Measurements from ENCODE around the gene KRTAP5-5.
"Not testable (repeated sequence)": the region's sequence is repeated elsewhere in the genome, so short reads cannot be mapped to it uniquely, and the experiment has no call there.

The KRTAP5-5 gene

DNA sequence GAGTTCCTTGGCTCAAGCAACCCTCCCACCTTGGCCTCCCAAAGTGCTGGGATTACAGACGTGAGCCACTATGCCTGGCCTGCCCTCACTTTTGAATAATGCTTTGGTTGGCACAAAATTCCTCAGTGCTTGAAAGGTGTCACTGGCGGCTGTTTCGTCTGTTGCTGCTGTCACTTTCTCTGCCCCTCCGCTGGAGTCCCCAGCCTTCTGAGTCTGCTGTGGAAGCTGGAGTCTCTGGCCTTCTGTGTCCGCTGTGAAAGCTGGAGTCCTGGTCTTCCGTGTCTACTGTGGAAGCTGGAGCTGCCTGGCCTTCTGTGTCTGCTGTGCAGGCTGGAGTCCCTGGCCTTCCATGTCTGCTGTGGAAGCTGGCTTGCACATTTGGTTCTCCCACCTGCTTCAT is 39.6 kb upstream of the KRTAP5-5 start:
- WGBS (ENCODE audit: insufficient coverage) = 95% methylated on average over 6 of the region's 6 CpGs
- Histone ChIP-seq H3K36me3 (ENCODE audit: control insufficient read depth in 4 of 4, insufficient read depth in 4 of 4, low read length in 3 of 4) (no peaks in the 10 kb centered on the region), H3K4me3 (ENCODE audit: control insufficient read depth in 1 of 7, extremely low read depth in 1 of 7, insufficient read depth in 4 of 7, low read depth in 2 of 7, low read length in 6 of 7) (no peak overlapping the region), H3K4me1 (ENCODE audit: control extremely low read depth in 1 of 4, control insufficient read depth in 4 of 4, insufficient read depth in 4 of 4, low read length in 3 of 4) (peaks cover 0 to 5% (median 4%) of the 10 kb centered on the region in 4 experiments), H3K27ac (ENCODE audit: insufficient read depth in 1 of 2, low read depth in 1 of 2, low read length in 2 of 2, poor library complexity in 1 of 2, severe bottlenecking in 2 of 2) (no peak overlapping the region), H3K9me3 (ENCODE audit: control extremely low read depth in 1 of 5, control insufficient read depth in 4 of 5, insufficient read depth in 2 of 5, low read depth in 1 of 5, low read length in 4 of 5) (peaks cover 0 to 2% (median 0%) of the 10 kb centered on the region in 5 experiments), H3K27me3 (replicated peaks in 2 of 5; ENCODE audit: control insufficient read depth in 4 of 5, insufficient read depth in 5 of 5, low read length in 4 of 5) (peaks cover 3 to 85% (median 13%) of the 10 kb centered on the region in 5 experiments)
- ChIA-PET CTCF (no interaction called here), POLR2A (no interaction called here)
- no peak for DNase-seq

DNA sequence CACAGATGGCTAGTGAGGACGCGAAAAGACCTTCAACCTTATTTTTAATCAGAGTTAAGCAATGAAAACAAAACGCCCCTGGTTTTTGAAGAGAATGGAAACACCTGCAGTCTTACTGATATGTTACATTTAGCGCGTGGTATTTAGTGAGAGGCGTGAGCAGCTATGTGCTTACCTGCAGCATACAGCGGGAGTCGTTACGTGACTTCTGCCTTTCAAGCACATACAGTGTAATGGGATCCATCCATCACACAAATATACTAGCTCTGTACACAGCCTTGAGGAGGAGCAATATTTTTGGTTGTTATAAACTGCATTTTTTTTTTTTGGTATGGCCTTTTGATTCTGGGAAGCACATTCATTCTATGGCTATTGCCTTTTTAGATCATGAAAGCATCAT is 36.9 kb upstream of the KRTAP5-5 start:
- H3K4me1 ChIP-seq (ENCODE audit: control extremely low read depth in 1 of 4, control insufficient read depth in 4 of 4, insufficient read depth in 4 of 4, low read length in 3 of 4) = no peaks in the 10 kb centered on the region
- H3K36me3 ChIP-seq (ENCODE audit: control insufficient read depth in 4 of 4, insufficient read depth in 4 of 4, low read length in 3 of 4) = no peaks in the 10 kb centered on the region
- POLR2A ChIA-PET = no interaction called here
- peaks cover 3 to 89% (median 20%) of the 10 kb centered on the region in 5 experiments for H3K27me3 ChIP-seq (replicated peaks in 2 of 5; ENCODE audit: control insufficient read depth in 4 of 5, insufficient read depth in 5 of 5, low read length in 4 of 5)
- no peak overlapping the region for H3K27ac ChIP-seq (ENCODE audit: insufficient read depth in 1 of 2, low read depth in 1 of 2, low read length in 2 of 2, poor library complexity in 1 of 2, severe bottlenecking in 2 of 2)
- no peak for DNase-seq
- 89% methylated on average over 9 of the region's 9 CpGs for WGBS (ENCODE audit: insufficient coverage)
- H3K9me3 ChIP-seq (ENCODE audit: control extremely low read depth in 1 of 5, control insufficient read depth in 4 of 5, insufficient read depth in 2 of 5, low read depth in 1 of 5, low read length in 4 of 5) = peaks cover 0 to 2% (median 0%) of the 10 kb centered on the region in 5 experiments
- no peak overlapping the region for H3K4me3 ChIP-seq (ENCODE audit: control insufficient read depth in 1 of 7, extremely low read depth in 1 of 7, insufficient read depth in 4 of 7, low read depth in 2 of 7, low read length in 6 of 7)
- CTCF ChIA-PET = interaction anchor here (0.6 to 3.2 kb wide), 4 partner anchors 13 to 300 kb away, joined by 3 to 12 read pairs (median 4); no protein-coding TSS in a partner anchor

DNA sequence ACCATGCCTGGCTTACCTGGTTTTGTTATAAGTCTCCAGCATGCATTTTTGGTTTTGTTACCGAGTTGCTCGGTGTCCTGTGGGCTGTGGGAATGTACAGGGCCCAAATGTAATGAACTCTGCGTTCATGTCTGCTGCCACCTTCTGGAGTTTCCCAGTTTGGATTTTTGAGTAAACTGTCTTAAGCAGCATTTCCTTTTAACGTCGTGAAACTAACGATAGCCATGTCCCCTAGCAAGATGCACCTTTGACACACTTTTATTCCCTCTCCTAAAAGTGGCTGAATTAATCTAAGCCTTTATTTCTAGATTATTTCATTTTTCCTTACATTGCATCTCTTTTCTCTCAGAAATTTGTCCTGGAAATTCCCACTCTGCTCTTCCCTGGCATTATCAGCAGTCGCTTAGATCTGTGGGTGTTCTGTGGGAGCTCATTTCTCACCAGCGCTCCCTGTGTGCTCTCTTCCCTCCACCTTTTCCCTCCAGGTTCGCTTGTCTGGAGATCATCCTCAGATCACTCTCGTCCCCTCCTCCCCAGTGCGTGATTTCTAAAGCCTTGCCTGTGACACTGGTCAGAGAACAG is 33.5 kb upstream of the KRTAP5-5 start:
- WGBS (ENCODE audit: insufficient coverage) = 75% methylated on average over 8 of the region's 11 CpGs
- H3K27me3 ChIP-seq (replicated peaks in 2 of 5; ENCODE audit: control insufficient read depth in 4 of 5, insufficient read depth in 5 of 5, low read length in 4 of 5) = peaks cover 5 to 84% (median 16%) of the 10 kb centered on the region in 5 experiments

DNA sequence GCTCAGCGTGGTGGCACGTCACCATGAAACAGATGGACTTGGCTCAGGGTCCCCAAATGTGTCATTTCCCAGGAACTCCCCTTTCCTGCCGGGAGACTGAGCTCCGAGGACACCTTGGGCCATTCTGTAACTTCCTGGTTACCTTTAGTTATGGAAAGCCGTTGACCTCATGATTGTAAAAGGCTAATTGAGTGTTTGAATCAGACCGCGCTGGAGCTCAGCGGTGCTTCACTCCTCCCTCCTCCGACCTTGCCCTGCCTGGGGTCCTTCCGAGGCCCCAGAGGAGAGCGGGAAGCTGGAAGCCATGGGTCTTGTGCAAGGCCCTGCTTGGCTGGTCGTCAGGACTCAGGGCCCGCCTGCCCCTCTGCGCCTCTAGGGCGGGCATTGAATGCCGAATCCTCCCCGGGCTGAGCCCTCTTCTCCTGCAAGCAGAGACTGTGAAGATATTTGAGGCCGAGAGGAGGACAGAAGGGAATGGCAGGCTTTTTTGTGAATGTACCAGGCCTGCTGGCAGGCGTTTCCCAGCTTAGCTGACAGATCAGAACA is 32.9 kb upstream of the KRTAP5-5 start:
- POLR2A ChIA-PET; H3K27ac ChIP-seq (ENCODE audit: insufficient read depth in 1 of 2, low read depth in 1 of 2, low read length in 2 of 2, poor library complexity in 1 of 2, severe bottlenecking in 2 of 2); H3K9me3 ChIP-seq (ENCODE audit: control extremely low read depth in 1 of 5, control insufficient read depth in 4 of 5, insufficient read depth in 2 of 5, low read depth in 1 of 5, low read length in 4 of 5); H3K4me3 ChIP-seq (ENCODE audit: control insufficient read depth in 1 of 7, extremely low read depth in 1 of 7, insufficient read depth in 4 of 7, low read depth in 2 of 7, low read length in 6 of 7); H3K36me3 ChIP-seq (ENCODE audit: control insufficient read depth in 4 of 4, insufficient read depth in 4 of 4, low read length in 3 of 4); H3K4me1 ChIP-seq (ENCODE audit: control extremely low read depth in 1 of 4, control insufficient read depth in 4 of 4, insufficient read depth in 4 of 4, low read length in 3 of 4); DNase-seq: not testable (repeated sequence)
- CTCF ChIA-PET = interaction anchor here (0.7 to 1.4 kb wide), 4 partner anchors 8 to 440 kb away, joined by 3 to 4 read pairs (median 3); partner anchors contain the start of gene KRTAP5-3
- H3K27me3 ChIP-seq (replicated peaks in 2 of 5; ENCODE audit: control insufficient read depth in 4 of 5, insufficient read depth in 5 of 5, low read length in 4 of 5) = peaks cover 5 to 85% (median 16%) of the 10 kb centered on the region in 5 experiments
- WGBS (ENCODE audit: insufficient coverage) = 93% methylated on average over 5 of the region's 19 CpGs

More for the DNA sequence above, 33.5 kb upstream of the KRTAP5-5 start:
- DNase-seq; H3K4me1 ChIP-seq (ENCODE audit: control extremely low read depth in 1 of 4, control insufficient read depth in 4 of 4, insufficient read depth in 4 of 4, low read length in 3 of 4); H3K27ac ChIP-seq (ENCODE audit: insufficient read depth in 1 of 2, low read depth in 1 of 2, low read length in 2 of 2, poor library complexity in 1 of 2, severe bottlenecking in 2 of 2); H3K9me3 ChIP-seq (ENCODE audit: control extremely low read depth in 1 of 5, control insufficient read depth in 4 of 5, insufficient read depth in 2 of 5, low read depth in 1 of 5, low read length in 4 of 5); H3K4me3 ChIP-seq (ENCODE audit: control insufficient read depth in 1 of 7, extremely low read depth in 1 of 7, insufficient read depth in 4 of 7, low read depth in 2 of 7, low read length in 6 of 7); POLR2A ChIA-PET; H3K36me3 ChIP-seq (ENCODE audit: control insufficient read depth in 4 of 4, insufficient read depth in 4 of 4, low read length in 3 of 4): not testable (repeated sequence)
- CTCF ChIA-PET = interaction anchor here (0.9 to 3.2 kb wide), 7 partner anchors 10 to 44 kb away, joined by 3 to 12 read pairs (median 4); no protein-coding TSS in a partner anchor

DNA sequence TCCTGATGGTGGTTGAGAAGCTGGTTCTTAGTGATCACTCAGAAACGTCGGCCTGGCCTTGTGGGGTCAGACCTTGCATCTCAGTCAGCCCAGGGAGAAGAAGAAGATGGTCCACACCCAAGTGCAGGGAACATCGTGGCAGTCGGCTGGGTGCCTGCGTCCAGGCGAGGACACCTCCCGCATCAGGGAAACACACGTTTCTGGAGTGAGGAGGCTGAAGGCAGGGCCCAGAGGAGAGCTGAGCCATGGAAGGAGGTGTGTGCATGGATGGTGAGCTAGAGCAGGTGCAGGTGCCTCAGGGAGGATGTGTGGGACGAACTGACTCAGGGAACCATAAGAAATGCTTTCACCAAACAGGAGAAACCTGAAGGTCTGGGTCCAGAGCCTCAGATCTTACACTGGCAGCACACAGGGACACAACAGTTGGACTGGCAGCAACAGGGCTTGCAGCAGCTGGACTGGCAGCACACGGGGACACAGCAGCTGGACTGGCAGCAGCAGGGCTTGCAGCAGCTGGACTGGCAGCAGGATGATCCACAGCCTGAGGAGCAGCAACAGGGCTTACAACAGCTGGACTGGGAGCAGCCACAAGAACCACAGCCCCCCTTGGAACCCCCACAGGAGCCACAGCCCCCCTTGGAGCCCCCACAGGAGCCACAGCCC is 32.1 kb upstream of the KRTAP5-5 start:
- CTCF ChIA-PET = interaction anchor here (0.5 to 1.4 kb wide), 7 partner anchors 9 to 1336 kb away, joined by 3 to 4 read pairs (median 3); no protein-coding TSS in a partner anchor
- POLR2A ChIA-PET = no interaction called here
- Histone ChIP-seq H3K27ac (ENCODE audit: insufficient read depth in 1 of 2, low read depth in 1 of 2, low read length in 2 of 2, poor library complexity in 1 of 2, severe bottlenecking in 2 of 2) (no peak overlapping the region), H3K4me1 (ENCODE audit: control extremely low read depth in 1 of 4, control insufficient read depth in 4 of 4, insufficient read depth in 4 of 4, low read length in 3 of 4) (no peaks in the 10 kb centered on the region), H3K27me3 (replicated peaks in 2 of 5; ENCODE audit: control insufficient read depth in 4 of 5, insufficient read depth in 5 of 5, low read length in 4 of 5) (peaks cover 5 to 77% (median 16%) of the 10 kb centered on the region in 5 experiments), H3K9me3 (ENCODE audit: control extremely low read depth in 1 of 5, control insufficient read depth in 4 of 5, insufficient read depth in 2 of 5, low read depth in 1 of 5, low read length in 4 of 5) (peaks cover 0 to 2% (median 0%) of the 10 kb centered on the region in 5 experiments), H3K36me3 (ENCODE audit: control insufficient read depth in 4 of 4, insufficient read depth in 4 of 4, low read length in 3 of 4) (no peaks in the 10 kb centered on the region), H3K4me3 (ENCODE audit: control insufficient read depth in 1 of 7, extremely low read depth in 1 of 7, insufficient read depth in 4 of 7, low read depth in 2 of 7, low read length in 6 of 7) (no peak overlapping the region)
- WGBS (ENCODE audit: insufficient coverage) = 98% methylated on average over 10 of the region's 10 CpGs
- no peak for DNase-seq

DNA sequence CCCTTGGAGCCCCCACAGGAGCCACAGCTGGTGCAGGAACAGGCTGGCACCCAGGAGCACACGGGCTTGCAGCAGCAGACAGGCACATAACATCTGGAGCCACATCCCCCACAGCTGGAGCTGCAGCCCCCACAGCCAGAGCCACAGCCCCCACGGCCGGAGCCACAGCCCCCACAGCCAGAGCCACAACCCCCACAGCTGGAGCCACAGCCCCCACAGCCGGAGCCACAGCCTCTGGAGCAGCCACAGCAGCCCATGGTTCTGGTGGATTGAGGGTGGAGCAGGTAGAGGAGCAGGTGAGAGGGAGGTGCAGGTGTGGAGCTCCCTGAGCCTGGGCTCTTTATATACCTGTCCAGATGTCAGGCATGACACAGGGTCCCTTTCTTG is 31.6 kb upstream of the KRTAP5-5 start, which contains the start of gene KRTAP5-2:
TSS of gene KRTAP5-2 (minus strand) at position 301 of the 387 bp plus-strand sequence. CDS start at position 257, 44 bp downstream.
- peaks cover 0 to 2% (median 0%) of the 10 kb centered on the region in 5 experiments for H3K9me3 ChIP-seq (ENCODE audit: control extremely low read depth in 1 of 5, control insufficient read depth in 4 of 5, insufficient read depth in 2 of 5, low read depth in 1 of 5, low read length in 4 of 5)
- no peaks in the 10 kb centered on the region for H3K4me1 ChIP-seq (ENCODE audit: control extremely low read depth in 1 of 4, control insufficient read depth in 4 of 4, insufficient read depth in 4 of 4, low read length in 3 of 4)
- CTCF ChIA-PET = interaction anchor here (0.5 to 1.4 kb wide), 6 partner anchors 22 to 1335 kb away, joined by 3 read pairs; no protein-coding TSS in a partner anchor
- POLR2A ChIA-PET = no interaction called here
- H3K4me3 ChIP-seq (ENCODE audit: control insufficient read depth in 1 of 7, extremely low read depth in 1 of 7, insufficient read depth in 4 of 7, low read depth in 2 of 7, low read length in 6 of 7) = no peak within 1 kb of the TSS
- no peaks in the 10 kb centered on the region for H3K36me3 ChIP-seq (ENCODE audit: control insufficient read depth in 4 of 4, insufficient read depth in 4 of 4, low read length in 3 of 4)
- peaks cover 5 to 77% (median 16%) of the 10 kb centered on the region in 5 experiments for H3K27me3 ChIP-seq (replicated peaks in 2 of 5; ENCODE audit: control insufficient read depth in 4 of 5, insufficient read depth in 5 of 5, low read length in 4 of 5)
- H3K27ac ChIP-seq (ENCODE audit: insufficient read depth in 1 of 2, low read depth in 1 of 2, low read length in 2 of 2, poor library complexity in 1 of 2, severe bottlenecking in 2 of 2) = no peak within 1 kb of the TSS
- 29% methylated on average over 1 of the region's 4 CpGs for WGBS (ENCODE audit: insufficient coverage)
- DNase-seq = no peak

Data from common myeloid progenitor, CD34-positive (primary cell).